HepG2 (cell line): ENCODE measurements around the gene TUBA1C. TPM values are rescaled to one million over a fixed set of nuclear protein-coding genes. Genes with fewer than 3 reads are reported as not detected.

Experiments
- ATAC-seq: fragments of 200-7000 bp; cut with Tn5 transposase; 3 replicates; pipeline ENCODE4 v1.9.1; 2020; ENCODE audit warnings: mild to moderate bottlenecking, moderate library complexity
- BruUV-seq: library from RNA; stranded (reverse); fragments of 400-500 nt; replicated peaks from 2 replicates; lab custom pipeline; 2021; lab: Mats Ljungman, UMichigan
- CTCF ChIA-PET: fragments of 300-600 bp; formaldehyde crosslinking; extraction: SDS; loops from one replicate; lab custom pipeline; 2021; ENCODE audit warnings: low total read pairs, inconsistent platforms, low intra/inter-chr PET ratio; lab: Yijun Ruan, JAX
- POLR2A ChIA-PET: fragments of 350-600 bp; sonication (Branson Sonifier 250); formaldehyde crosslinking; loops from one replicate; lab custom pipeline; 2020; ENCODE audit warnings: antibody characterized with exemption, inconsistent platforms; lab: Yijun Ruan, JAX
- DNase-seq: peaks from one replicate; pipeline ENCODE4 v3.0.0-alpha.2; 2015; ENCODE audit warnings: low spot score
- FAIRE-seq: peaks from 3 replicates; lab custom pipeline; 2011; peaks lifted over from hg19 to GRCh38; lab: Jason Lieb, UNC
- H2AFZ ChIP-seq: one replicate; pipeline ENCODE4 v1.6.1; 2011; ENCODE audit warnings: low read length, inconsistent platforms
- H3K27ac ChIP-seq: fragments of 300-600 bp; 3 replicates; pipeline ENCODE4 v1.8.0; 2011; ENCODE audit warnings: mixed run types, mild to moderate bottlenecking, mixed read lengths, low read length, inconsistent platforms; ENCODE audit not compliant: insufficient read depth; ENCODE audit errors: extremely low read length
- H3K27me3 ChIP-seq, 2 experiments: fragments of 200-600 bp in 1 of 2; 2 replicates in 1 of 2; 3 replicates in 1 of 2; pipeline versions ENCODE4 v1.6.0 to v1.8.0; 2011; ENCODE audit warnings: low read length in 2 of 2, mild to moderate bottlenecking in 2 of 2, moderate library complexity in 2 of 2, inconsistent platforms in 1 of 2; ENCODE audit not compliant: insufficient read depth in 2 of 2, control insufficient read depth in 1 of 2
- H3K36me3 ChIP-seq, 2 experiments: fragments of 200-600 bp in 1 of 2; replicated peaks in 1 of 2; 2 replicates in 1 of 2; 3 replicates in 1 of 2; pipeline versions ENCODE4 v1.5.1 to v1.8.0; 2011; ENCODE audit warnings: low read length in 2 of 2, inconsistent platforms in 1 of 2; ENCODE audit not compliant: insufficient read depth in 2 of 2, control insufficient read depth in 1 of 2
- H3K4me1 ChIP-seq: 2 replicates; pipeline ENCODE4 v1.5.1; 2012; ENCODE audit warnings: low read length, inconsistent platforms; ENCODE audit not compliant: insufficient read depth
- H3K4me2 ChIP-seq: 2 replicates; pipeline ENCODE4 v1.6.0; 2011; ENCODE audit warnings: low read depth, low read length, inconsistent platforms
- H3K4me3 ChIP-seq, 3 experiments: fragments of 200-600 bp in 1 of 3; sonication (generic), shearing (Covaris generic) in 1 of 3; replicated peaks in 1 of 3; 2 replicates each; pipeline ENCODE4 v1.5.1; 2011 to 2016; ENCODE audit warnings: low read length in 3 of 3, inconsistent platforms in 2 of 3, low read depth in 2 of 3, mild to moderate bottlenecking in 2 of 3, control low read depth in 1 of 3, mixed read lengths in 1 of 3; ENCODE audit not compliant: insufficient read depth in 1 of 3
- H3K79me2 ChIP-seq: one replicate; pipeline ENCODE4 v1.6.1; 2011; ENCODE audit warnings: low read length, inconsistent platforms; ENCODE audit not compliant: insufficient read depth
- H3K9ac ChIP-seq: 2 replicates; pipeline ENCODE4 v1.6.0; 2011; ENCODE audit warnings: mild to moderate bottlenecking, low read depth, low read length, inconsistent platforms; ENCODE audit not compliant: insufficient read depth
- H3K9me3 ChIP-seq: 2 replicates; pipeline ENCODE4 v1.5.1; 2012; ENCODE audit warnings: mild to moderate bottlenecking, low read length
- H4K20me1 ChIP-seq: 2 replicates; pipeline ENCODE4 v1.6.0; 2011; ENCODE audit warnings: inconsistent platforms, mild to moderate bottlenecking, low read length, moderate library complexity; ENCODE audit not compliant: insufficient read depth
- AGO1 ChIP-seq: fragments of 200-400 bp; formaldehyde crosslinking; IDR thresholded peaks from 2 replicates; pipeline ENCODE4 v1.6.1; 2017; ENCODE audit warnings: mild to moderate bottlenecking, low read depth, low read length, moderate library complexity; ENCODE audit not compliant: poor library complexity, severe bottlenecking
- CEBPG ChIP-seq: IDR thresholded peaks from 2 replicates; pipeline ENCODE4 v1.6.1; 2016
- JUNB ChIP-seq: sonication (generic); formaldehyde crosslinking; IDR thresholded peaks from 2 replicates; pipeline ENCODE4 v1.8.0; 2022; ENCODE audit warnings: missing genetic modification reagents, mild to moderate bottlenecking, borderline replicate concordance
- MYC ChIP-seq: sonication (generic); formaldehyde crosslinking; IDR thresholded peaks from 2 replicates; pipeline ENCODE4 v1.9.0; 2021; ENCODE audit warnings: missing genetic modification reagents, borderline replicate concordance
- NFKB2 ChIP-seq: sonication (generic); formaldehyde crosslinking; IDR thresholded peaks from 2 replicates; pipeline ENCODE4 v1.4.0; 2020; ENCODE audit warnings: missing genetic modification reagents, borderline replicate concordance
- PHF8 ChIP-seq: sonication (generic); formaldehyde crosslinking; IDR thresholded peaks from 2 replicates; pipeline ENCODE4 v1.5.0; 2020; ENCODE audit warnings: missing genetic modification reagents
- POLR2G ChIP-seq: fragments of 200-400 bp; formaldehyde crosslinking; IDR thresholded peaks from 2 replicates; pipeline ENCODE4 v1.6.1; 2018; ENCODE audit warnings: mild to moderate bottlenecking, low read depth, low read length, moderate library complexity
- RXRA ChIP-seq: sonication (generic); formaldehyde crosslinking; IDR thresholded peaks from 2 replicates; pipeline ENCODE4 v1.5.1; 2020; ENCODE audit warnings: missing genetic modification reagents
- SMAD1 ChIP-seq: sonication (generic); formaldehyde crosslinking; IDR thresholded peaks from 2 replicates; pipeline ENCODE4 v1.4.0; 2020; ENCODE audit warnings: missing genetic modification reagents, low read depth, mild to moderate bottlenecking, borderline replicate concordance
- TAF1 ChIP-seq: sonication (generic); formaldehyde crosslinking; IDR thresholded peaks from 2 replicates; pipeline ENCODE4 v1.4.0; 2020; ENCODE audit warnings: missing genetic modification reagents
- TMF1 ChIP-seq: sonication (generic); formaldehyde crosslinking; IDR thresholded peaks from 2 replicates; pipeline ENCODE4 v1.8.1; 2022; ENCODE audit warnings: low read depth, missing genetic modification reagents
- ZFY ChIP-seq: sonication (generic); formaldehyde crosslinking; IDR thresholded peaks from 2 replicates; pipeline ENCODE4 v1.4.0; 2020; ENCODE audit warnings: missing genetic modification reagents
- ZNF10 ChIP-seq: sonication (generic); formaldehyde crosslinking; IDR thresholded peaks from 2 replicates; pipeline ENCODE4 v1.4.0; 2020; ENCODE audit warnings: mild to moderate bottlenecking, low read depth, missing genetic modification reagents, borderline replicate concordance
- ZNF101 ChIP-seq: sonication (generic); formaldehyde crosslinking; IDR thresholded peaks from 2 replicates; pipeline ENCODE4 v1.4.0; 2020; ENCODE audit warnings: mild to moderate bottlenecking, low read depth, missing genetic modification reagents, borderline replicate concordance
- ZNF264 ChIP-seq: sonication (generic); formaldehyde crosslinking; IDR thresholded peaks from 2 replicates; pipeline ENCODE4 v1.4.0; 2020; ENCODE audit warnings: missing genetic modification reagents
- ZSCAN29 ChIP-seq: sonication (generic); formaldehyde crosslinking; conservative IDR thresholded peaks from 2 replicates; pipeline ENCODE4 v1.4.0; 2020; ENCODE audit warnings: mild to moderate bottlenecking, missing genetic modification reagents
- WGBS: methylation state at CpG from one replicate; pipeline ENCODE4 v1.1.6; 2017; ENCODE audit warnings: low lambda C conversion rate; 5-methylcytosine and 5-hydroxymethylcytosine counted together
- in situ Hi-C: cut with HindIII; loops from 2 replicates; pipeline ENCODE4 v1.10.0; 2017; ENCODE audit warnings: low pct_unique_long_range_greater_than_20kb; ENCODE audit not compliant: extremely low pct_ligation_motif_present
- intact Hi-C: fragments of 100-400 bp; cut with micrococcal nuclease; formaldehyde crosslinking; loops from one replicate; pipeline ENCODE4 v1.10.0; 2022; ENCODE audit not compliant: unreplicated experiment
- polyA plus RNA-seq, 8 experiments: library from polyadenylated mRNA; depleted of rRNA in 3 of 8; stranded (reverse) in 7 of 8; unstranded in 1 of 8; fragments of >200 nt; fragmentation: Illumina TruSeq in 4 of 8; extraction: Trizol in 4 of 8; gene quantifications; 2 replicates each; pipeline versions ENCODE4 v1.2.1 to v1.2.3, GENCODE V29; 2011 to 2016; ENCODE audit warnings: low read depth in 4 of 8, missing spikeins in 1 of 8, mixed read lengths in 1 of 8; ENCODE audit not compliant: insufficient read depth in 1 of 8
- total RNA-seq, 5 experiments: library from RNA; depleted of rRNA; stranded (reverse); fragments of >200 nt; fragmentation: Illumina TruSeq; extraction: Trizol; gene quantifications; 2 replicates each; pipeline ENCODE4 v1.2.3, GENCODE V29; 2016; ENCODE audit warnings: low read depth in 1 of 5
- TF ChIP-seq, protein P1 (sequence below): sonication (generic); formaldehyde crosslinking; IDR thresholded peaks from 2 replicates; pipeline ENCODE4 v1.4.0; 2020; ENCODE audit warnings: low read depth, mild to moderate bottlenecking, missing genetic modification reagents

The TUBA1C gene
- total and polyA plus RNA-seq, 2 of the 13 experiments (the other 11 are each of a cell fraction or from before 2014, with no cell fraction given): 693 to 1,075 TPM

DNA sequence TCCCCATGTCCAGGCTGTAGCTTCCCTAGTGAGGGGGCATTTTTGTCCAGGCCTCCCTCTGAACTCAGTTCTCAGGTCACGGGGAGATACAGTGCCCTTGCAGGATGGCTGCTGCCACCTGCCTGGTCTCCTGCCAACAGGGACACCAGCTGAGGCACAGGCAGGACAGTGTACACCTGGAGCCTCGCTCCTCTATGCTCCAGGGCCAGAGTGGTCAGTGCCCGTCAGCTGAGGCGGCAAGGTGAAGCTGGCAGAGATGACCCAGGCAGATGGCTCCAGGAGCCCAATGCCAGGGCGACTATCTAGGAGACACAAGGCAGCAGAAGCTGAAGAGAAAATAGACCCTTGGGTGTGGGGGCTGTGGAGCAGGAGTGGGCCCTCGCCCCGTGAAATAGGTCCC lies 12.6 kb downstream of the TUBA1C start:
- Histone ChIP-seq H3K27ac (no peak overlapping the region), H3K4me3 (no peak overlapping the region), H3K4me1 (peaks cover 35% of the 10 kb centered on the region), H3K9ac (no peak overlapping the region), H3K9me3 (no peaks in the 10 kb centered on the region), H3K79me2 (no peaks in the 10 kb centered on the region), H2AFZ (no peak overlapping the region), H3K4me2 (no peak overlapping the region), H4K20me1 (peaks cover 14% of the 10 kb centered on the region; the same call in 1 of the 2 replicates), H3K27me3 (peaks cover 5 to 13% of the 10 kb centered on the region in 2 experiments; a peak in 4 of 5 replicates), H3K36me3 (peaks cover 2 to 7% of the 10 kb centered on the region in 2 experiments)
- in situ Hi-C loops (no loop called here), intact Hi-C loops (no loop called here)
- TF ChIP-seq, protein P1, sequence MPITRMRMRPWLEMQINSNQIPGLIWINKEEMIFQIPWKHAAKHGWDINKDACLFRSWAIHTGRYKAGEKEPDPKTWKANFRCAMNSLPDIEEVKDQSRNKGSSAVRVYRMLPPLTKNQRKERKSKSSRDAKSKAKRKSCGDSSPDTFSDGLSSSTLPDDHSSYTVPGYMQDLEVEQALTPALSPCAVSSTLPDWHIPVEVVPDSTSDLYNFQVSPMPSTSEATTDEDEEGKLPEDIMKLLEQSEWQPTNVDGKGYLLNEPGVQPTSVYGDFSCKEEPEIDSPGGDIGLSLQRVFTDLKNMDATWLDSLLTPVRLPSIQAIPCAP (CRISPR knock-in tag): no peak
- TF ChIP-seq ZNF264 (CRISPR knock-in tag) (no peak), AGO1 (no peak), POLR2G (no peak)
- no peak for DNase-seq
- BruUV-seq: no TSS peak
- ATAC-seq: peak; percentile 8
- ChIA-PET CTCF (no interaction called here), POLR2A (interaction anchor here (7.0 kb wide), 1 partner anchor 11 kb away, joined by 56 read pairs; no protein-coding TSS in a partner anchor)
- WGBS: 46% methylated on average over 5 of the region's 7 CpGs
- no peak for FAIRE-seq

DNA sequence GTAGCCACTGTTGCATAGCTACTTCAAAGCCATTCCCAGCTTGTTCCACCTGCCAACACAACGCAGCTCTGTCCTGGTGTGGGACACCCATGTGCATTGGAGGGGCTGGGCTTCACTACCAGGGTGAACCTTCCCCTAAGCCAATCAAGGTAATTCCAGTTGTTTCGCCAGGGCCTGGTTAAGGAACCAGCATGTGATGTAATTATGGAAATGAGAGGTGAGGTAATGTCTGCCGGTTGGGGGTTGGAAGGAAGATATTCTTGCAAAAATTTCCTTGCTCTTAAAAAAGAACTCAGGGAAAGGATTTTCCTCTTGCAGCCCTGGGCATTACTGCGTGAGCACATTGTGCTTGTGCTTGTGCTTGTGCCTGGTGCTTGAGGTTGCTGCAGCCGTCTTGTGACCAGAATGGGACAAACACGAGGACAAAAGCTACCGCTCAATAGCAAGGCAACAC lies 14.9 kb downstream of the TUBA1C start:
- FAIRE-seq: peak; percentile 28
- Histone ChIP-seq H3K4me1 (peaks cover 49% of the 10 kb centered on the region), H4K20me1 (peaks cover 7% of the 10 kb centered on the region; the same call in 1 of the 2 replicates), H3K9ac (no peak overlapping the region), H3K27ac (no peak overlapping the region), H3K79me2 (no peaks in the 10 kb centered on the region), H3K9me3 (no peaks in the 10 kb centered on the region), H3K4me2 (peak overlapping the region; percentile 59), H2AFZ (no peak overlapping the region), H3K4me3 (peak overlapping the region in 2 of 3 experiments; percentile 8 to 18; a peak in 1 of 6 replicates), H3K36me3 (no peaks in the 10 kb centered on the region), H3K27me3 (peaks cover 5 to 28% of the 10 kb centered on the region in 2 experiments; a peak in 4 of 5 replicates)
- WGBS: 4% methylated on average over 7 of the region's 7 CpGs
- ChIA-PET POLR2A (interaction anchor here (0.8 to 7.0 kb wide), 6 partner anchors 10 to 68 kb away, joined by 3 to 56 read pairs (median 4); partner anchors contain the start of genes PRPH and TROAP), CTCF (no interaction called here)
- in situ Hi-C loops: loop anchor here (10.0 kb wide), 1 partner anchor 65 kb away; the partner anchor contains the start of gene DNAJC22
- intact Hi-C loops: no loop called here
- no TSS peak for BruUV-seq
- peak; percentile 24 for ATAC-seq
- DNase-seq: peak; percentile 56
- TF ChIP-seq RXRA (CRISPR knock-in tag) (no peak), JUNB (CRISPR knock-in tag) (no peak), SMAD1 (CRISPR knock-in tag) (no peak), ZFY (CRISPR knock-in tag) (no peak), CEBPG (peak; percentile 22; the same call in 1 of the 2 replicates), ZNF101 (CRISPR knock-in tag) (no peak), ZSCAN29 (CRISPR knock-in tag) (no peak), MYC (CRISPR knock-in tag) (0 out of 2 replicates have a peak, but pooled peaks have one; percentile 33), TMF1 (CRISPR knock-in tag) (no peak), ZNF10 (CRISPR knock-in tag) (no peak), PHF8 (CRISPR knock-in tag) (no peak), TAF1 (CRISPR knock-in tag) (no peak), NFKB2 (no peak)
